ENCODE results near the gene RAB19.

DNA sequence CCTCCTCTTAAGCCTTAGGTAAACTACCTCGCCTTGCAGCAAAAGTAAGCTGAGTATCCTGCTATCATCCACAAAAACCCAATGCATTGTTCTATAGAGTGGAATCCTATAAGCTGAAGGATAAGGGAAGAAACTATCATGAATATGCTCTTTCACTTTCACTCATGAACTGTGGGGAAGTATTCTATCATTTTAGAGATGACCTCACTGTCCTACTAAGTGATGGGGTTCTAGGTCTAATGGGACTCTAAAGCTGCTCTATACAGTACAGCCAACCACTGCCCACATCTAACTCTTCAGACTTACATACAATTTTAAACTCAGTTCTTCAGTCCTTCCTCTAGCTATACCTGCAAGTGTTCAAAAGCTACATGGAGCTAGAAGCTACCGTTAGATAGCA lies 59.3 kb downstream of the RAB19 start:
- TF ChIP-seq, protein P1, sequence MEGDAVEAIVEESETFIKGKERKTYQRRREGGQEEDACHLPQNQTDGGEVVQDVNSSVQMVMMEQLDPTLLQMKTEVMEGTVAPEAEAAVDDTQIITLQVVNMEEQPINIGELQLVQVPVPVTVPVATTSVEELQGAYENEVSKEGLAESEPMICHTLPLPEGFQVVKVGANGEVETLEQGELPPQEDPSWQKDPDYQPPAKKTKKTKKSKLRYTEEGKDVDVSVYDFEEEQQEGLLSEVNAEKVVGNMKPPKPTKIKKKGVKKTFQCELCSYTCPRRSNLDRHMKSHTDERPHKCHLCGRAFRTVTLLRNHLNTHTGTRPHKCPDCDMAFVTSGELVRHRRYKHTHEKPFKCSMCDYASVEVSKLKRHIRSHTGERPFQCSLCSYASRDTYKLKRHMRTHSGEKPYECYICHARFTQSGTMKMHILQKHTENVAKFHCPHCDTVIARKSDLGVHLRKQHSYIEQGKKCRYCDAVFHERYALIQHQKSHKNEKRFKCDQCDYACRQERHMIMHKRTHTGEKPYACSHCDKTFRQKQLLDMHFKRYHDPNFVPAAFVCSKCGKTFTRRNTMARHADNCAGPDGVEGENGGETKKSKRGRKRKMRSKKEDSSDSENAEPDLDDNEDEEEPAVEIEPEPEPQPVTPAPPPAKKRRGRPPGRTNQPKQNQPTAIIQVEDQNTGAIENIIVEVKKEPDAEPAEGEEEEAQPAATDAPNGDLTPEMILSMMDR (IDR thresholded peaks at IDR 0.05; ENCODE audit: insufficient read depth, low read length): no peak
- TF ChIP-seq POLR2AphosphoS5 (IDR thresholded peaks at IDR 0.05; ENCODE audit: low read depth): no peak

All from HL-60 (cell line).